NCI-H2227 (cell line): Measurements from ENCODE around the gene CFAP210.

Source experiments
- DNase-seq: peaks from one replicate; lab custom pipeline; 2025; ENCODE audit not compliant: unreplicated experiment; lab: John Stamatoyannopoulos, UW

CFAP210 gene

GRCh38 chr2:169694113-169694893 is at the start of gene CFAP210, which contains the start of gene PHOSPHO2:
Gene CFAP210 (minus strand): TSS chr2:169694405. CDS start chr2:169694327, 78 bp downstream.
Gene PHOSPHO2 (plus strand): TSS chr2:169694469. CDS start chr2:169700972, 6,503 bp downstream.
- peak; percentile 99 for DNase-seq

GRCh38 chr2:169743549-169743948 is 49.3 kb upstream of the CFAP210 start:
- DNase-seq, result no peak

GRCh38 chr2:169739351-169739750 is 45.1 kb upstream of the CFAP210 start:
- no peak for DNase-seq

- no peak for DNase-seq
Measured at GRCh38 chr2:169738566-169739229, 44.5 kb upstream of the CFAP210 start.

- no peak for DNase-seq
Measured at GRCh38 chr2:169736902-169737301, 42.7 kb upstream of the CFAP210 start.

GRCh38 chr2:169735623-169736022 is 41.4 kb upstream of the CFAP210 start:
- no peak for DNase-seq

- DNase-seq, result peak; percentile 82
Measured at GRCh38 chr2:169734169-169734847, 40.1 kb upstream of the CFAP210 start.

- DNase-seq, result no peak
Measured at GRCh38 chr2:169732583-169733358, 38.6 kb upstream of the CFAP210 start.

GRCh38 chr2:169732075-169732474 is 37.9 kb upstream of the CFAP210 start:
- no peak for DNase-seq

GRCh38 chr2:169729274-169729605 is 35.0 kb upstream of the CFAP210 start:
- DNase-seq, result no peak

- peak; percentile 18 for DNase-seq
Measured at GRCh38 chr2:169727065-169727464, 32.9 kb upstream of the CFAP210 start.

- DNase-seq, result no peak
Measured at GRCh38 chr2:169721016-169721415, 26.8 kb upstream of the CFAP210 start.

GRCh38 chr2:169718930-169719504 is 24.8 kb upstream of the CFAP210 start:
- DNase-seq, result no peak

GRCh38 chr2:169717691-169718063 is 23.5 kb upstream of the CFAP210 start:
- no peak for DNase-seq

GRCh38 chr2:169716938-169717690 is 22.9 kb upstream of the CFAP210 start:
- DNase-seq, result peak; percentile 30

- DNase-seq, result peak; percentile 62
Measured at GRCh38 chr2:169716238-169716886, 22.2 kb upstream of the CFAP210 start.

GRCh38 chr2:169715379-169716237 is 21.4 kb upstream of the CFAP210 start:
- peak; percentile 55 for DNase-seq

- DNase-seq, result no peak
Measured at GRCh38 chr2:169714699-169715098, 20.5 kb upstream of the CFAP210 start.

- no peak for DNase-seq
Measured at GRCh38 chr2:169713331-169713730, 19.1 kb upstream of the CFAP210 start.
